ENCODE results near the gene IFITM1.

- TF ChIP-seq CTCF (IDR thresholded peaks at IDR 0.05; ENCODE audit: insufficient read depth, low read depth, low read length) (no peak), EZH2 (IDR thresholded peaks at IDR 0.05; ENCODE audit: insufficient read depth, low read length) (no peak)
These were observed 43.2 kb upstream of the IFITM1 start for GRCh38 chr11:270451-271318.
